Measurements from ENCODE around the gene NBPF6.
"Not testable (repeated sequence)": the region's sequence is repeated elsewhere in the genome, so short reads cannot be mapped to it uniquely, and the experiment has no call there.

- TF ChIP-seq CTCF, POLR2A (IDR thresholded peaks at IDR 0.05): not testable (repeated sequence)
These were observed 28.9 kb upstream of the NBPF6 start for GRCh38 chr1:108421061-108421916.

Data from Peyer's patch (tissue), 4 donors.